BLaER1 (cell line): ENCODE results near the gene C9orf152.

Source experiments
- H3K27ac ChIP-seq: shearing (Covaris generic); formaldehyde crosslinking; 2 replicates; pipeline ENCODE4 v1.8.1; 2022
- H3K27me3 ChIP-seq: shearing (Covaris generic); formaldehyde crosslinking; 2 replicates; pipeline ENCODE4 v1.8.1; 2022
- H3K36me3 ChIP-seq: shearing (Covaris generic); formaldehyde crosslinking; 2 replicates; pipeline ENCODE4 v1.8.1; 2022
- H3K4me1 ChIP-seq: shearing (Covaris generic); formaldehyde crosslinking; 2 replicates; pipeline ENCODE4 v1.8.1; 2022
- H3K4me2 ChIP-seq: shearing (Covaris generic); formaldehyde crosslinking; 2 replicates; pipeline ENCODE4 v1.8.1; 2022
- H3K4me3 ChIP-seq: shearing (Covaris generic); formaldehyde crosslinking; 2 replicates; pipeline ENCODE4 v1.8.1; 2022
- H3K9ac ChIP-seq: shearing (Covaris generic); formaldehyde crosslinking; 2 replicates; pipeline ENCODE4 v1.8.1; 2022
- H3K9me3 ChIP-seq: shearing (Covaris generic); formaldehyde crosslinking; 2 replicates; pipeline ENCODE4 v1.8.1; 2022
- H4K20me1 ChIP-seq: shearing (Covaris generic); formaldehyde crosslinking; 2 replicates; pipeline ENCODE4 v1.8.1; 2022
- Cebpa-rat ChIP-seq: shearing (Covaris generic); IDR thresholded peaks from 2 replicates; pipeline ENCODE4 v1.8.1; 2022

The C9orf152 gene

DNA sequence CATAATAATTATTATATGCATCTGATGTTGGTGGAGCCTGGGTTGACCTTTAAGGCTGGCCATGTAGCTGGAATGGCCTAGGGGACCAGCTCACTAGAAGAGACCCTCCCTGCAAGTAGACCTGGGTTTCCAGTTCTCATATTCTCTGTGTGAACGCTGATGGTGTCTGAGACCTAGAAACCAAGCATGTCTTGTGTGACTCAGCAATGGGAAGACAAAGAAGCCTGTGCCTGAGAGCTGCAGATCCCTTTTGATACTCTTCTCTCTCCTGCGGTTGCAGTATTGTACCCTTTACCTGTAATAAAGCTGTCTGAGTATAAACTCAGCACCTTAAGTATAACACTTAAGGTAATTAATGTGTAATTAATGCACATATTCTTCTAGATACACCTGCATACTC, 22.2 kb downstream of the C9orf152 start:
- no peaks in the 10 kb centered on the region for H4K20me1 ChIP-seq

DNA sequence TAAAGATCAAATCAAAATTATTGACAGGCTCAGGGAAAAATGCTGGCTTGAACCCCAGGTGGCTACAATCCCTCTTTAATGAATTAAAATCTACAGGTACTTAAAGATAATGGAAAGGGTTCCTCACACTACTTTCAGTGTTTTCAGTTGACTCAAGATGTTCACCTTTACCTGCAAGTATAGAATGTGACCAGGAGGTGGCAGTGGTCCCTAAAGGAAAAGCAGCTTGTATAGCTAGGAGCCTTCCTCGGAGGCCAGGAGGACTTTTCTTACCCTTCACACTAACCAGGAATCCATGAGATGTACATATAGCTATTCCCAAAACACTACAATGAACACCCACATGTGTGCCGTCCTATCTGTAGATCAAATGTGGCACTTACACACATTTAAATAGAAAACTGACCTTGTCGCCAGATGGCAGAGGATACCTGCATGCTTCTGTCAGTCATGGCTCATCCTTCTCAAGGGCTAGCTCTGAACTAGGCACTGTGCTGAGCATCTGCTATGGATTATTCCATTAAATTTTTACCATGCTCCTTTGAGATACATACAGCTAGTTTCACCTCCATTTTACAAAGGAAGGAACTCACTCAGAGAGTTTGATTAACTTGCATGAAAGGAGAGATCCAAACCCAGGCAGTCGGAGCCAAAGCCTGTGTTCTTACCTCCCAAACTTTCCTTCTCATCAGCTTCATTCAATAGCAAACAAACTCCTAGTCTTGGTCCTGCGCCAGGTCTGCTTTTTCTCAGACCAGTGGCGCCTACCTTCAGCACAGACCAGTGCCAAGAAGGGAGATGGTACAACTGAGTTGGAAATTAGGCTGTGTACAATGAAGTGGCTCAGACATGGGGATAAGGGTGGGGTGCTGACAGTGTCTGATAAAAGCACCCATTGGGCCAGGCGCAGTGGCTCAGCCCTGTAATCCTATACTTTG, 24.5 kb downstream of the C9orf152 start:
- Histone ChIP-seq H4K20me1 (no peaks in the 10 kb centered on the region), H3K4me3 (no peak overlapping the region), H3K4me1 (peaks cover under 1% of the 10 kb centered on the region; the same call in 1 of the 2 replicates), H3K27me3 (no peaks in the 10 kb centered on the region), H3K27ac (no peak overlapping the region), H3K36me3 (no peaks in the 10 kb centered on the region), H3K4me2 (no peak overlapping the region), H3K9ac (no peak overlapping the region), H3K9me3 (peaks cover 17% of the 10 kb centered on the region)
- no peak for TF ChIP-seq Cebpa-rat

More for the DNA sequence above, 22.2 kb downstream of the C9orf152 start:
- Histone ChIP-seq H3K27ac (no peak overlapping the region), H3K4me2 (no peak overlapping the region), H3K9me3 (peaks cover 5% of the 10 kb centered on the region), H3K36me3 (no peaks in the 10 kb centered on the region), H3K4me1 (peaks cover 13% of the 10 kb centered on the region; the same call in 1 of the 2 replicates), H3K27me3 (no peaks in the 10 kb centered on the region), H3K4me3 (no peak overlapping the region), H3K9ac (no peak overlapping the region)
- no peak for TF ChIP-seq Cebpa-rat

DNA sequence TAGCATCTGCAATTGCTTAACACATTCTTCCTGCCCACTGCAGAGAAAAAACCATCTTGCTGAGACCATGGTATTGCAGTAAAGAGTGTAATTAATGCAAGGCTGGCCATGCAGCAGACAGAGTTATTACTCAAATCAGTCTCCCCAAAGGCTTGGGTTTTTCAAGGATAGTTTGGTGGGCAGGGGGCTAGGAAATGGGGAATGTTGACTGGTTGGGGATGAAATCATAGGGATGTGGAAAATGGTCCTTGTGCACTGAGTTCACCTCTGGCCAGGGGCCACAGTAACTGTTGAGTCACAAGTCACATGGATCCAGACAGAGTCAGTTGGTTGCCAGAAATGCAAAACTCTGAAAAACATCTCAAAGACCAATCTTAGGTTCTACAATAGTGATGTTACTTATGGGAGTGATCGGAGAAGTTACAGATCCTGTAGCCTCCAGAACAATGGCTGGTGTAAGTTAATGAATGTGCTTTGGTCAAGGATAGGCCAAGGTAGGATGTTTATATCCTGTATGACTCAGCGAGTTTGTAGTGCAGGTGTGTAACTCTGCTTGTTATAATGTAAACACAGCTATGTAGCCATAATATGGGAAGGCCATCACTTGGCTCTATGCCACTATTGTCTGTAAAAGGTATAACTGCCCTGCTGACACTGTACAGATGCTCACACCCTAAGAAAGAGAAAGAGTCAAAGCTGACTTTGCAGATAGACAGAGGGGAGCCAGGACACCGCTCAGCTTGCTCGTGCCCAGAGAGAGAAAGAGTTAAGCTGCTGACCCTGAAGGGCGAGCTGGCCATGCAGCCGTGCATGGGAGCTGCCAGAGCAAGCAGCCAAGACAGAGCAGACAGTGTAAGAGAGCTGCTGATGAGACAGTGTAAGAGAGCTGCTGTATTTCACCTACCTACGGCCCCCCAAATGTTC, 27.2 kb downstream of the C9orf152 start:
- Histone ChIP-seq H4K20me1 (no peaks in the 10 kb centered on the region), H3K4me1 (no peaks in the 10 kb centered on the region), H3K9me3 (peaks cover 17% of the 10 kb centered on the region), H3K27me3 (no peaks in the 10 kb centered on the region), H3K4me2 (no peak overlapping the region), H3K4me3 (no peak overlapping the region), H3K27ac (no peak overlapping the region), H3K9ac (no peak overlapping the region), H3K36me3 (no peaks in the 10 kb centered on the region)
- TF ChIP-seq Cebpa-rat = no peak

GRCh38 chr9:110179734-110180133, 28.2 kb downstream of the C9orf152 start:
- H3K27me3 ChIP-seq = no peaks in the 10 kb centered on the region
- H3K4me3 ChIP-seq = no peak overlapping the region
- H3K9ac ChIP-seq = no peak overlapping the region
- H3K4me1 ChIP-seq = no peaks in the 10 kb centered on the region
- no peaks in the 10 kb centered on the region for H3K36me3 ChIP-seq
- no peak for TF ChIP-seq Cebpa-rat
- H3K9me3 ChIP-seq = peaks cover 17% of the 10 kb centered on the region
- H3K27ac ChIP-seq = no peak overlapping the region
- no peak overlapping the region for H3K4me2 ChIP-seq
- no peaks in the 10 kb centered on the region for H4K20me1 ChIP-seq

- Histone ChIP-seq H3K4me2 (no peak overlapping the region), H3K4me1 (peaks cover 3% of the 10 kb centered on the region; the same call in 1 of the 2 replicates), H4K20me1 (no peaks in the 10 kb centered on the region), H3K9ac (no peak overlapping the region), H3K27ac (no peak overlapping the region), H3K4me3 (no peak overlapping the region), H3K36me3 (no peaks in the 10 kb centered on the region), H3K9me3 (peaks cover 25% of the 10 kb centered on the region), H3K27me3 (no peaks in the 10 kb centered on the region)
- TF ChIP-seq Cebpa-rat = no peak
Observed at GRCh38 chr9:110178281-110178680, 29.7 kb downstream of the C9orf152 start.

GRCh38 chr9:110175275-110175968, 32.5 kb downstream of the C9orf152 start:
- no peak overlapping the region for H3K4me3 ChIP-seq
- H3K27ac ChIP-seq = no peak overlapping the region
- H3K36me3 ChIP-seq = no peaks in the 10 kb centered on the region
- no peak overlapping the region for H3K9ac ChIP-seq
- no peak for TF ChIP-seq Cebpa-rat
- no peak overlapping the region for H3K4me2 ChIP-seq
- H3K27me3 ChIP-seq = no peaks in the 10 kb centered on the region
- H3K9me3 ChIP-seq = peaks cover 23% of the 10 kb centered on the region; the same call in 1 of the 2 replicates
- H3K4me1 ChIP-seq = peaks cover 5% of the 10 kb centered on the region; the same call in 1 of the 2 replicates
- no peaks in the 10 kb centered on the region for H4K20me1 ChIP-seq

GRCh38 chr9:110173322-110173642, 34.7 kb downstream of the C9orf152 start:
- Histone ChIP-seq H3K4me2 (no peak overlapping the region), H4K20me1 (no peaks in the 10 kb centered on the region), H3K27ac (no peak overlapping the region), H3K9me3 (peaks cover 15% of the 10 kb centered on the region; the same call in 1 of the 2 replicates), H3K9ac (no peak overlapping the region), H3K4me1 (peaks cover 5% of the 10 kb centered on the region; the same call in 1 of the 2 replicates), H3K27me3 (no peaks in the 10 kb centered on the region), H3K36me3 (no peaks in the 10 kb centered on the region), H3K4me3 (no peak overlapping the region)
- no peak for TF ChIP-seq Cebpa-rat

- peaks cover 24% of the 10 kb centered on the region; the same call in 1 of the 2 replicates for H3K9me3 ChIP-seq
- no peak overlapping the region for H3K27ac ChIP-seq
- H4K20me1 ChIP-seq = no peaks in the 10 kb centered on the region
- no peaks in the 10 kb centered on the region for H3K27me3 ChIP-seq
- peaks cover 3% of the 10 kb centered on the region; the same call in 1 of the 2 replicates for H3K36me3 ChIP-seq
- H3K9ac ChIP-seq = no peak overlapping the region
- no peak overlapping the region for H3K4me3 ChIP-seq
- peaks cover 5% of the 10 kb centered on the region; the same call in 1 of the 2 replicates for H3K4me1 ChIP-seq
- no peak overlapping the region for H3K4me2 ChIP-seq
- no peak for TF ChIP-seq Cebpa-rat
Observed at GRCh38 chr9:110170357-110171257, 37.4 kb downstream of the C9orf152 start.
